Keratinocyte (primary cell): Measurements from ENCODE around the gene MC1R. TPM values are rescaled to one million over a fixed set of nuclear protein-coding genes. Genes with fewer than 3 reads are reported as not detected.

Experiments
- DNase-seq: peaks from one replicate; pipeline ENCODE4 v3.0.0-alpha.2; 2011; ENCODE audit warnings: low read depth, missing footprints, low spot score
- FAIRE-seq: peaks from 2 replicates; lab custom pipeline; 2011; peaks lifted over from hg19 to GRCh38; lab: Jason Lieb, UNC
- H2AFZ ChIP-seq: 2 replicates; pipeline ENCODE4 v1.6.0; 2012; ENCODE audit warnings: low read length, control low read depth, inconsistent platforms; ENCODE audit not compliant: control insufficient read depth
- H3K27ac ChIP-seq: 2 replicates; pipeline ENCODE4 v1.5.1; 2011; ENCODE audit warnings: low read length; ENCODE audit not compliant: control insufficient read depth, insufficient read depth
- H3K27me3 ChIP-seq: 3 replicates; pipeline ENCODE4 v1.6.0; 2011; ENCODE audit warnings: low read length; ENCODE audit not compliant: control insufficient read depth, insufficient read depth; ENCODE audit errors: extremely low read depth
- H3K36me3 ChIP-seq, 2 experiments: 2 replicates in 1 of 2; 3 replicates in 1 of 2; pipeline ENCODE4 v1.5.1; 2011; ENCODE audit warnings: low read length in 2 of 2, mild to moderate bottlenecking in 1 of 2; ENCODE audit not compliant: control insufficient read depth in 2 of 2, insufficient read depth in 2 of 2; ENCODE audit errors: extremely low read depth in 1 of 2
- H3K4me1 ChIP-seq: 3 replicates; pipeline ENCODE4 v1.5.1; 2011; ENCODE audit warnings: low read length; ENCODE audit not compliant: control insufficient read depth, insufficient read depth; ENCODE audit errors: extremely low read depth
- H3K4me2 ChIP-seq: 3 replicates; pipeline ENCODE4 v1.6.0; 2011; ENCODE audit warnings: low read depth, low read length; ENCODE audit not compliant: control insufficient read depth, insufficient read depth; ENCODE audit errors: extremely low read depth
- H3K4me3 ChIP-seq, 3 experiments: fragments of 200-600 bp in 1 of 3; sonication (generic) in 1 of 3; 2 replicates in 2 of 3; 3 replicates in 1 of 3; pipeline ENCODE4 v1.5.1; 2011 to 2016; ENCODE audit warnings: low read length in 3 of 3, mild to moderate bottlenecking in 3 of 3, control low read depth in 2 of 3, inconsistent platforms in 1 of 3, low read depth in 1 of 3, mixed read lengths in 1 of 3, mixed run types in 1 of 3, moderate library complexity in 1 of 3; ENCODE audit not compliant: control insufficient read depth in 2 of 3, insufficient read depth in 2 of 3; ENCODE audit errors: extremely low read depth in 1 of 3
- H3K79me2 ChIP-seq: 2 replicates; pipeline ENCODE4 v1.6.0; 2012; ENCODE audit warnings: low read length; ENCODE audit not compliant: control insufficient read depth, insufficient read depth
- H3K9ac ChIP-seq: 3 replicates; pipeline ENCODE4 v1.6.0; 2011; ENCODE audit warnings: low read length; ENCODE audit not compliant: control insufficient read depth, insufficient read depth; ENCODE audit errors: extremely low read depth
- H3K9me1 ChIP-seq: 3 replicates; pipeline ENCODE4 v1.6.0; 2011; ENCODE audit warnings: low read length; ENCODE audit not compliant: control insufficient read depth, insufficient read depth; ENCODE audit errors: extremely low read depth
- H3K9me3 ChIP-seq: 2 replicates; pipeline ENCODE4 v1.5.1; 2012; ENCODE audit warnings: low read depth, low read length; ENCODE audit not compliant: control insufficient read depth
- H4K20me1 ChIP-seq: 3 replicates; pipeline ENCODE4 v1.6.0; 2011; ENCODE audit warnings: low read length; ENCODE audit not compliant: control insufficient read depth, insufficient read depth; ENCODE audit errors: extremely low read depth
- CTCF ChIP-seq, 3 experiments: IDR thresholded peaks in 1 of 3; conservative IDR thresholded peaks in 1 of 3; optimal IDR thresholded peaks in 1 of 3; 2 replicates in 2 of 3; 3 replicates in 1 of 3; pipeline versions ENCODE3 to v1.5.1; 2011; ENCODE audit warnings: low read length in 3 of 3, mild to moderate bottlenecking in 3 of 3, moderate library complexity in 2 of 3, control low read depth in 1 of 3, inconsistent platforms in 1 of 3; ENCODE audit not compliant: insufficient read depth in 2 of 3; ENCODE audit errors: extremely low read depth in 1 of 3
- EZH2 ChIP-seq: IDR thresholded peaks from one replicate; pipeline ENCODE4 v1.6.1; 2012; ENCODE audit warnings: inconsistent platforms, mild to moderate bottlenecking, low read length, moderate library complexity
- dilution Hi-C: fragments of 300-500 bp; cut with MboI; formaldehyde crosslinking; loops from one replicate; pipeline ENCODE4 v1.7.0; 2020; ENCODE audit warnings: low sequenced_read_pairs; ENCODE audit not compliant: extremely low pct_ligation_motif_present
- polyA plus RNA-seq, 5 experiments: library from polyadenylated mRNA; depleted of rRNA in 3 of 5; stranded (reverse) in 3 of 5; stranded (forward) in 1 of 5; unstranded in 1 of 5; fragments of >200 nt; gene quantifications; 1 replicate in 1 of 5; 2 replicates in 3 of 5; 3 replicates in 1 of 5; pipeline versions ENCODE4 v1.2.1 to v1.2.3, GENCODE V29; 2011 to 2012; ENCODE audit warnings: missing spikeins in 2 of 5, low read depth in 1 of 5, low replicate concordance in 1 of 5

Gene MC1R
- polyA plus RNA-seq, 1 donor (not counting 4 experiments of a cell fraction or from before 2014, with no cell fraction given) = 1.1 TPM

GRCh38 chr16:89911375-89911774 lies 7.3 kb upstream of the MC1R start:
- no peaks in the 10 kb centered on the region for H3K79me2 ChIP-seq
- H2AFZ ChIP-seq = no peak overlapping the region
- H4K20me1 ChIP-seq = peaks cover 4% of the 10 kb centered on the region
- DNase-seq = no peak
- no peaks in the 10 kb centered on the region for H3K9me3 ChIP-seq
- H3K9me1 ChIP-seq = no peaks in the 10 kb centered on the region
- FAIRE-seq = no peak
- H3K27me3 ChIP-seq = no peaks in the 10 kb centered on the region
- H3K4me3 ChIP-seq = no peak overlapping the region
- dilution Hi-C loops = no loop called here
- H3K9ac ChIP-seq = no peak overlapping the region
- no peak overlapping the region for H3K4me2 ChIP-seq
- TF ChIP-seq CTCF (optimal IDR thresholded peaks at IDR 0.05 in 1 of 3, IDR thresholded peaks at IDR 0.05 in 1 of 3, conservative IDR thresholded peaks at IDR 0.05 in 1 of 3; ENCODE audit: extremely low read depth in 1 of 3, insufficient read depth in 2 of 3, low read length in 3 of 3) (no peak), EZH2 (no peak)
- no peak overlapping the region for H3K27ac ChIP-seq
- peaks cover 4% of the 10 kb centered on the region for H3K4me1 ChIP-seq
- H3K36me3 ChIP-seq = peaks cover 21 to 34% of the 10 kb centered on the region in 2 experiments

DNA sequence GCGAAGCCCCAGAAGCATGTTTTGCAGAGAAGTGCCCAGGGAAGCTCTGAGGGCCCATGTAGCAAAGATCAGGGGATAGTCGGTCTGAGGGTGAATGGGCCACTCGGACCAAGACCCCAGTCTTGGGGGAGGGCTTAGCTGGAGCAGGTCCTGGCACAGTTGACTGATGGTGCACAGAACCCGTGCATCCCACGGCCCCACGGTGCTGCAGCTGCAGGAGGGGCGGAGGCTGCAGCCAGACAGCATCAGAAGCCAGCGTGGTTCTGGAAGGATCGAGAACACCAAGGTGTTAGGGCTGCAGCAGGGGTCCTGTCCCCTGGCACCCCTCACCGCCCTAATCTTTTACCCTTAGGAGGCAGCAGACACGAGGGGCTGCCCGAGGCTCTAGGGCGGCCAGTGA lies 6.5 kb upstream of the MC1R start:
- DNase-seq (no peak), FAIRE-seq (no peak)
- Histone ChIP-seq H3K4me2 (no peak overlapping the region), H3K79me2 (no peaks in the 10 kb centered on the region), H3K27me3 (no peaks in the 10 kb centered on the region), H3K27ac (no peak overlapping the region), H3K36me3 (peaks cover 21 to 29% of the 10 kb centered on the region in 2 experiments), H3K4me1 (peaks cover 4% of the 10 kb centered on the region), H3K9me3 (no peaks in the 10 kb centered on the region), H3K9me1 (no peaks in the 10 kb centered on the region), H3K9ac (no peak overlapping the region), H2AFZ (no peak overlapping the region), H3K4me3 (no peak overlapping the region), H4K20me1 (peaks cover 4% of the 10 kb centered on the region)
- TF ChIP-seq CTCF (optimal IDR thresholded peaks at IDR 0.05 in 1 of 3, IDR thresholded peaks at IDR 0.05 in 1 of 3, conservative IDR thresholded peaks at IDR 0.05 in 1 of 3; ENCODE audit: extremely low read depth in 1 of 3, insufficient read depth in 2 of 3, low read length in 3 of 3) (no peak), EZH2 (no peak)
- dilution Hi-C loops = no loop called here
